ENCODE measurements around the gene TEX19.
"Not testable (repeated sequence)": the region's sequence is repeated elsewhere in the genome, so short reads cannot be mapped to it uniquely, and the experiment has no call there.

Gene TEX19

DNA sequence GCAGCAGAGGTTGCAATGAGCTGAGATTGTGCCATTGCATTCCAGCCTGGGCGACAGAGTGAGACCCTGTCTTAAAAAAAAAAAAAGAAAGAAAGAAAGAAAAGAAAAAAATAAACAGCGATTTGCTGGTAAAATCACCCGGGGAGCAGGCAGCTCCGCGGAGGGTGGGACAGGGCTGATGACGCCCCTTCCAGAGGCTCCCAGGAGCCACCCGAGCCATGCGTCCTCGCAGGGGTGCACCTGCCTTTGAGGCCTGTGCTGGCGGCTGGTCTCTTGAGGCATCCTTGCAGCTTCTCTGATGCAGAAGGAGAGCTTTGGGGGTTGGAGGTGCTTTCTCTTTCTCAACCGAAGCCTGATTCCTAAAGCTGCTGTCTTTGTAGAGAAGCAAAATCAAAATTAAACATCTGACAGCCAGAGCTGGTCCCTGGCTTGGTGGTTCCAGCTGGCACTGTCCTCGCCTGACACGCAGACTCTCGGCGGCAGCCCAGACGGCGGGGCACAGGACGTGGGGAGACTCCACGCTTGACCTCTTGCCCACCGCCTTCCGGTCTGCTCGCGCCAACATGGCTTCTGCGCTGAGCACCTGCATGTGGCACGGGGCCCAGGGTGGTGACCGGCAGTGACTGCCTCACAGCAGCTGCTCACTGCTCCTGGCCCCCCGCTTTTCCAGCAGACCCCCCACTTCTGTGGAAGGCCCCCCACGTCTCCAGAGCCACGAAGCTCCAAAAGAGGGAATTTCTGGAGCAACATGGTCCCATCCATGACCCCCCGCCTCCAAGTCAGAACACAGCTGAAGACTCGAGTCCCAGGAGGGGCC lies 19.1 kb downstream of the TEX19 start:
- Histone ChIP-seq H3K9ac (ENCODE audit: low read length) (no peak overlapping the region), H3K27ac (ENCODE audit: low read depth, low read length, poor library complexity, severe bottlenecking) (no peak overlapping the region), H3K4me2 (ENCODE audit: low read length) (no peak overlapping the region), H3K27me3 (ENCODE audit: insufficient read depth, low read length) (no peaks in the 10 kb centered on the region; the same call in 1 of the 2 replicates), H3K4me3 (ENCODE audit: low read depth, low read length, poor library complexity, severe bottlenecking) (no peak overlapping the region), H3K79me2 (ENCODE audit: insufficient read depth, low read length) (no peaks in the 10 kb centered on the region), H3K4me1 (ENCODE audit: insufficient read depth, low read length, severe bottlenecking) (no peaks in the 10 kb centered on the region), H3F3A (ENCODE audit: insufficient read depth, low read length) (no peaks in the 10 kb centered on the region; the same call in 1 of the 2 replicates), H3K36me3 (ENCODE audit: insufficient read depth, low read length) (no peaks in the 10 kb centered on the region), H2AFZ (ENCODE audit: low read length) (no peak overlapping the region), H3K9me2 (ENCODE audit: low read depth, low read length) (no peaks in the 10 kb centered on the region), H3K9me3 (ENCODE audit: low read length) (no peaks in the 10 kb centered on the region), H4K20me1 (ENCODE audit: insufficient read depth, low read length) (no peaks in the 10 kb centered on the region)
- TF ChIP-seq, protein P1, sequence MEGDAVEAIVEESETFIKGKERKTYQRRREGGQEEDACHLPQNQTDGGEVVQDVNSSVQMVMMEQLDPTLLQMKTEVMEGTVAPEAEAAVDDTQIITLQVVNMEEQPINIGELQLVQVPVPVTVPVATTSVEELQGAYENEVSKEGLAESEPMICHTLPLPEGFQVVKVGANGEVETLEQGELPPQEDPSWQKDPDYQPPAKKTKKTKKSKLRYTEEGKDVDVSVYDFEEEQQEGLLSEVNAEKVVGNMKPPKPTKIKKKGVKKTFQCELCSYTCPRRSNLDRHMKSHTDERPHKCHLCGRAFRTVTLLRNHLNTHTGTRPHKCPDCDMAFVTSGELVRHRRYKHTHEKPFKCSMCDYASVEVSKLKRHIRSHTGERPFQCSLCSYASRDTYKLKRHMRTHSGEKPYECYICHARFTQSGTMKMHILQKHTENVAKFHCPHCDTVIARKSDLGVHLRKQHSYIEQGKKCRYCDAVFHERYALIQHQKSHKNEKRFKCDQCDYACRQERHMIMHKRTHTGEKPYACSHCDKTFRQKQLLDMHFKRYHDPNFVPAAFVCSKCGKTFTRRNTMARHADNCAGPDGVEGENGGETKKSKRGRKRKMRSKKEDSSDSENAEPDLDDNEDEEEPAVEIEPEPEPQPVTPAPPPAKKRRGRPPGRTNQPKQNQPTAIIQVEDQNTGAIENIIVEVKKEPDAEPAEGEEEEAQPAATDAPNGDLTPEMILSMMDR (IDR thresholded peaks at IDR 0.05; ENCODE audit: low read length): no peak
- TF ChIP-seq EZH2 (IDR thresholded peaks at IDR 0.05; ENCODE audit: borderline replicate concordance, low read length): no peak

DNA sequence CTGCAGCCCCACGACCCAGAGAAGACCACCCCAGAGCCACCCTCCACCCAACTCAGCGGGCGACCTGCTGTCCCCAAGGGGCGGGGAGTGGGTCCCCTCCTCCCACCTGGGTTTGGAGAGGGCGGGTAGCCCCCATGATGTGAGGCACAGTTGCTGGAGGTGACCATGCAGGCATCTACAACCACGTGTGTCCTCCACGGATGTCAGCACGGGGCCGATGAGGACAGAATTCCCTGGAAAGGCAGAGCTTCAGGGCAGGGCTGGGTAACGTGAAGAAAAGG lies 19.6 kb downstream of the TEX19 start:
- TF ChIP-seq, protein P1 (IDR thresholded peaks at IDR 0.05; ENCODE audit: low read length): no peak
- TF ChIP-seq EZH2 (IDR thresholded peaks at IDR 0.05; ENCODE audit: borderline replicate concordance, low read length): no peak
- no peak overlapping the region for H2AFZ ChIP-seq (ENCODE audit: low read length)
- no peaks in the 10 kb centered on the region for H3K9me3 ChIP-seq (ENCODE audit: low read length)
- H3K4me2 ChIP-seq (ENCODE audit: low read length): no peak overlapping the region
- H3K9ac ChIP-seq (ENCODE audit: low read length): no peak overlapping the region
- H3K9me2 ChIP-seq (ENCODE audit: low read depth, low read length): no peaks in the 10 kb centered on the region
- no peaks in the 10 kb centered on the region for H3K4me1 ChIP-seq (ENCODE audit: insufficient read depth, low read length, severe bottlenecking)
- no peaks in the 10 kb centered on the region; the same call in 1 of the 2 replicates for H3K27me3 ChIP-seq (ENCODE audit: insufficient read depth, low read length)
- H3K79me2 ChIP-seq (ENCODE audit: insufficient read depth, low read length): no peaks in the 10 kb centered on the region
- H3K4me3 ChIP-seq (ENCODE audit: low read depth, low read length, poor library complexity, severe bottlenecking): no peak overlapping the region
- no peaks in the 10 kb centered on the region for H4K20me1 ChIP-seq (ENCODE audit: insufficient read depth, low read length)
- no peaks in the 10 kb centered on the region for H3K36me3 ChIP-seq (ENCODE audit: insufficient read depth, low read length)
- H3F3A ChIP-seq (ENCODE audit: insufficient read depth, low read length): no peaks in the 10 kb centered on the region
- no peak overlapping the region for H3K27ac ChIP-seq (ENCODE audit: low read depth, low read length, poor library complexity, severe bottlenecking)

DNA sequence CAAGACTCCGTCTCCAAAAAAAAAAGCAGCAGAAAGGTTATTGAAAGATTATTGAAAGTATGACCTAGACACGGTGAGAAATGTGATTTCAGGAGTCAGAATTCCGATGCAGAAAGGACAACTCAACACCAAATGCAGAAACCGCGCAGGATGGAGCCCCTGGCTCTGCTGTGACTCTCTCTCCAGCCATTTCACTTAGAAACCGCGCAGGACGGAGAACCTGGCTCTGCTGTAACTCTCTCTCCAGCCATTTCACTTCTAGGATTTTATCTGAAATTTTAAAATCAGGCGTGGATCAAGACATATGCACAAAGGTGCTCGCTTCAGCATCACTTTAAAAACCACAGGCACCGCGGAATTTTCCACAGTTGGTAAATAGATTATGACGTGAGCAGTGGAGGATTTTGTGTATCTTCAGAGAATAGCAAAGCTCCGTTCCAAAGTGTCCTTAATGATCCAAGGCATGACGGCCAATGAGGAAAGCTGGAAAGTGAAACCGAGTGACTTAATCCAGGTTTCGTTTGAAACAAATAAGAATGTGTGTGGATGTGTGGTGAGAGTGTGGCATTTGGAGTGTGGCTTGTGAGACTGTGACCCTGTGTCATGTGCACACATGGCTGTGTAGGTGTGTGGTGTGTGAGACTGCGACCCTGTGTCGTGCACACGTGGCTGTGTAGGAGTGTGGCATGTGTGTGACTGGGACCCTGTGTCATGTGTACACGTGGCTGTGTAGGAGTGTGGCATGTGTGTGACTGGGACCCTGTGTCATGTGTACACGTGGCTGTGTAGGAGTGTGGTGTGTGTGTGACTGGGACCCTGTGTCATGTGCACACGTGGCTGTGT lies 22.0 kb downstream of the TEX19 start:
- Histone ChIP-seq H2AFZ (ENCODE audit: low read length) (no peak overlapping the region), H3K9ac (ENCODE audit: low read length) (no peak overlapping the region), H3K27me3 (ENCODE audit: insufficient read depth, low read length) (no peaks in the 10 kb centered on the region), H3K9me3 (ENCODE audit: low read length) (no peaks in the 10 kb centered on the region), H3K27ac (ENCODE audit: low read depth, low read length, poor library complexity, severe bottlenecking) (no peak overlapping the region), H3K4me1 (ENCODE audit: insufficient read depth, low read length, severe bottlenecking) (no peaks in the 10 kb centered on the region), H3K4me2 (ENCODE audit: low read length) (no peak overlapping the region), H4K20me1 (ENCODE audit: insufficient read depth, low read length) (no peaks in the 10 kb centered on the region), H3K9me2 (ENCODE audit: low read depth, low read length) (no peaks in the 10 kb centered on the region), H3K79me2 (ENCODE audit: insufficient read depth, low read length) (no peaks in the 10 kb centered on the region), H3K4me3 (ENCODE audit: low read depth, low read length, poor library complexity, severe bottlenecking) (no peak overlapping the region), H3K36me3 (ENCODE audit: insufficient read depth, low read length) (no peaks in the 10 kb centered on the region), H3F3A (ENCODE audit: insufficient read depth, low read length) (no peaks in the 10 kb centered on the region)
- TF ChIP-seq EZH2 (IDR thresholded peaks at IDR 0.05; ENCODE audit: borderline replicate concordance, low read length): no peak
- TF ChIP-seq, protein P1 (IDR thresholded peaks at IDR 0.05; ENCODE audit: low read length): no peak

DNA sequence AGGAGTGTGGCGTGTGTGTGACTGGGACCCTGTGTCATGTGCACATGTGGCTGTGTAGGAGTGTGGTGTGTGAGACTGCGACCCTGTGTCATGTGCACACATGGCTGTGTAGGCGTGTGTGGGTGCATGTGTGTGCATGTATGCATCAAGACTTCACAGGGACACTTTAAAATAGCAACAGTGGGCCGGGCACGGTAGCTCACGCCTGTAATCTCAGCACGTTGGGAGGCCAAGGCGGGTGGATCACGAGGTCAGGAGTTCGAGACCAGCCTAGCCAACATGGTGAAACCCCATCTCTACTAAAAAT lies 22.6 kb downstream of the TEX19 start:
- not testable (repeated sequence) for H3K27me3 ChIP-seq (ENCODE audit: insufficient read depth, low read length)

DNA sequence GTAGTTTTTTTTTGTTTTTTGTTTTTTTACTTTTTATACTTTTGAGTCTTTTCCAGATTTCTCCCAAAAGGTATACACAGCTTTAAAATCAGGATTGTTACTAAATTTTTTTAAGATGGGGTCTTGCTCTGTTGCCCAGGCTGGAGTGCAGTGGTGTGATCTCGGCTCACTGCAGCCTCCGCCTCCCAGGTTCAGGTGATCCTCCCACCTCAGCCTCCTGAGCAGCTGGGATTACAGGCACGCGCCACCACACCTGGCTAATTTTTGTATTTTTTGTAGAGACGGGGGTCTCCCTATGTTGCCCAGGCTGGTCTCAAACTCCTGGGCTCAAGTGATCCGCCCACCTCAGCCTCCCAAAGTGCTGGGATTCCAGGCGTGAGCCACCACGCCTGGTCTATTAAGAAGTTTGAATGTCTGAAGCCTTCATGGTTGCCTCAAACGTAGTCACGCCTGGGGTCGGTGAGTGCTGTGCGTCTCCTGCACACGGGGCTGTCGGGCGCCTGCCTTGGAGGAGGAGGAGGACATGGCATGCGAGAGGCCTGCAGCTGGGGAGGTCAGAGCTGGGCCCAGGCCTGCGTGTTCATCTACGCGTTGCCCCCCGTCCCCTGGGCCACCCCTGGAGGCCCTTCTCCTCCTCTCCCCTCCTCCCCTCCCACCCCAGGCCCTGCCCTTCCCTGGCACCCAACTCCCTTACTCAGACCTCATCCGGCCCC lies 23.3 kb downstream of the TEX19 start:
- not testable (repeated sequence) for H3K9ac ChIP-seq (ENCODE audit: low read length); H3K9me2 ChIP-seq (ENCODE audit: low read depth, low read length); H3K36me3 ChIP-seq (ENCODE audit: insufficient read depth, low read length); H3F3A ChIP-seq (ENCODE audit: insufficient read depth, low read length); H3K4me1 ChIP-seq (ENCODE audit: insufficient read depth, low read length, severe bottlenecking); H2AFZ ChIP-seq (ENCODE audit: low read length); H3K27me3 ChIP-seq (ENCODE audit: insufficient read depth, low read length); H3K79me2 ChIP-seq (ENCODE audit: insufficient read depth, low read length); H3K27ac ChIP-seq (ENCODE audit: low read depth, low read length, poor library complexity, severe bottlenecking); H3K4me2 ChIP-seq (ENCODE audit: low read length); H4K20me1 ChIP-seq (ENCODE audit: insufficient read depth, low read length); H3K4me3 ChIP-seq (ENCODE audit: low read depth, low read length, poor library complexity, severe bottlenecking); H3K9me3 ChIP-seq (ENCODE audit: low read length)

More for the DNA sequence above, 22.6 kb downstream of the TEX19 start:
- H3F3A ChIP-seq (ENCODE audit: insufficient read depth, low read length); H2AFZ ChIP-seq (ENCODE audit: low read length); H3K9ac ChIP-seq (ENCODE audit: low read length); H3K9me3 ChIP-seq (ENCODE audit: low read length); H3K4me3 ChIP-seq (ENCODE audit: low read depth, low read length, poor library complexity, severe bottlenecking); H3K4me1 ChIP-seq (ENCODE audit: insufficient read depth, low read length, severe bottlenecking); H3K4me2 ChIP-seq (ENCODE audit: low read length); H3K36me3 ChIP-seq (ENCODE audit: insufficient read depth, low read length); H3K79me2 ChIP-seq (ENCODE audit: insufficient read depth, low read length); H4K20me1 ChIP-seq (ENCODE audit: insufficient read depth, low read length); H3K27ac ChIP-seq (ENCODE audit: low read depth, low read length, poor library complexity, severe bottlenecking); H3K9me2 ChIP-seq (ENCODE audit: low read depth, low read length): not testable (repeated sequence)

Measured in OCI-LY1 (cell line).